GM19438 (cell line): ENCODE results near the gene TPGS1.
A peak's percentile ranks its signal among the peaks of the same experiment; 100 is the strongest.

Experiments used
- ATAC-seq: cut with Tn5 transposase; IDR thresholded peaks from one replicate; pipeline ENCODE4 v1.9.1; 2021; ENCODE audit warnings: low read depth; ENCODE audit not compliant: unreplicated experiment

The TPGS1 gene

DNA sequence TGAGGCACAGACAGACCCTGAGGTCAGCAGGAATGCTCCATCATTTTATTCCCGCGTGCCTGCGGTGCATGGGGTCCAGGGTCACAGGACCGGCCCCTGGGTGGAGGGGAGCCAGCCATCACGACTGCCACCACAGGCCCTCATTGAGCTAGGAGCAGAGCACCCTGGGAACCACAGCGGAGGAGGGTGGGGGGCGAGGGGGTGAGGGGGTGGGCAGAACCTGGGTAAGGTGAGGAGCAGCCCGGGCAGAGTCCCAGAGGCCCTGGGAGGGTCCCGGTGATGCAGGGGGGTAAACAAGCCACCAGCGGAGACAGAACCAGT, 12.3 kb upstream of the TPGS1 start:
- no peak for ATAC-seq

- no peak for ATAC-seq
Observed at GRCh38 chr19:495402-496111, 11.7 kb upstream of the TPGS1 start.

DNA sequence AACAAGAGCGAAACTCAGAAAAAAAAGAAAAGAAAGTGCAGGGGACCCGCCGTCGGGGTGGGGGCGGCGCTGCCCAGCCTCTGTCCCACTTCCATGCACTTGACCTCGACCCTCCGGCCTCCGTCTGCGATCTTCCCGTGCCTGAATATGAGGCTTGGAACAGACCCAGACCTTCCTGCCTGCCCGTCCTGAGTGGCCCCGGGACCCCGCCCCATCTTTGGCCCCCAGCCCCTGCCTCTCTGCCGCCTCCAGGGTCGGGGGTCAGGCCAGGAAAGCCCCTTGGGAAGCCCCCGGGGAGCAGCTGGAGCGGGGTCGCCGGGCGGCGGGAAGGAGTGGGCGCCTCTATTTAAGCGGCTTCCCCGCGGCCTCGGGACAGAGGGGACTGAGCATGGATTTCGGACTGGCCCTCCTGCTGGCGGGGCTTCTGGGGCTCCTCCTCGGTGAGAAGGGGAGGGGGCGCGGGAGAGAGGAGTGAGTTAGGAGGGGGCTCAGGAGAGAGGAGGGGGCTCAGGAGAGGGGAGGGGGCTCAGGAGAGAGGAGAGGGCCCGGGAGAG, 11.1 kb upstream of the TPGS1 start, which contains the start of gene MADCAM1:
TSS of gene MADCAM1 (plus strand) at position 375 of the 554 bp plus-strand sequence. CDS start at position 389, 14 bp downstream.
- no peak for ATAC-seq

DNA sequence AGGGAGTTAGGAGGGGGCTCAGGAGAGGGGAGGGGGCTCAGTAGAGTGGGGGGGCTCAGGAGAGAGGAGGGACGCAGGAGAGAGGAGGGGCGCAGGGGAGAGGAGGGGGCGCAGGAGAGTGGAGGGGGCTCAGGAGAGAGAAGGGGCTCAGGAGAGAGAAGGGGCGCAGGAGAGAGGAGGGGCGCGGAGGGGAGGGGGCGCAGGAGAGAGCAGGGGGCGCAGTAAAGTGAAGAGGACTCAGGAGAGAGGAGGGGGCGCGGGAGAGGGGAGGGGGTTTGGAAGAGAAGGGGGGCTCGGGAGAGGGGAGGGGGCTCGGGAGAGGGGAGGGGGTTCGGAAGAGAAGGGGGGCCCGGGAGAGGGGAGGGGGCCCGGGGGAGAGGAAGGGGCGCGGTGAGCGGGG, 10.3 kb upstream of the TPGS1 start:
- no peak for ATAC-seq

- ATAC-seq, result no peak
Observed at GRCh38 chr19:497491-497868, 9.8 kb upstream of the TPGS1 start.

GRCh38 chr19:497869-498510, 9.3 kb upstream of the TPGS1 start:
- no peak for ATAC-seq

DNA sequence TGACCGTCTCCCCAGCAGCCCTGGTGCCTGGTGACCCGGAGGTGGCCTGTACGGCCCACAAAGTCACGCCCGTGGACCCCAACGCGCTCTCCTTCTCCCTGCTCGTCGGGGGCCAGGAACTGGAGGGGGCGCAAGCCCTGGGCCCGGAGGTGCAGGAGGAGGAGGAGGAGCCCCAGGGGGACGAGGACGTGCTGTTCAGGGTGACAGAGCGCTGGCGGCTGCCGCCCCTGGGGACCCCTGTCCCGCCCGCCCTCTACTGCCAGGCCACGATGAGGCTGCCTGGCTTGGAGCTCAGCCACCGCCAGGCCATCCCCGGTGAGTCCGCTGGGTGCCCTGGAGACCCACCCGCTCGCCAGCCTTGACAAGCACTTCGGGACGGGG, 8.8 kb upstream of the TPGS1 start:
- ATAC-seq, result no peak

DNA sequence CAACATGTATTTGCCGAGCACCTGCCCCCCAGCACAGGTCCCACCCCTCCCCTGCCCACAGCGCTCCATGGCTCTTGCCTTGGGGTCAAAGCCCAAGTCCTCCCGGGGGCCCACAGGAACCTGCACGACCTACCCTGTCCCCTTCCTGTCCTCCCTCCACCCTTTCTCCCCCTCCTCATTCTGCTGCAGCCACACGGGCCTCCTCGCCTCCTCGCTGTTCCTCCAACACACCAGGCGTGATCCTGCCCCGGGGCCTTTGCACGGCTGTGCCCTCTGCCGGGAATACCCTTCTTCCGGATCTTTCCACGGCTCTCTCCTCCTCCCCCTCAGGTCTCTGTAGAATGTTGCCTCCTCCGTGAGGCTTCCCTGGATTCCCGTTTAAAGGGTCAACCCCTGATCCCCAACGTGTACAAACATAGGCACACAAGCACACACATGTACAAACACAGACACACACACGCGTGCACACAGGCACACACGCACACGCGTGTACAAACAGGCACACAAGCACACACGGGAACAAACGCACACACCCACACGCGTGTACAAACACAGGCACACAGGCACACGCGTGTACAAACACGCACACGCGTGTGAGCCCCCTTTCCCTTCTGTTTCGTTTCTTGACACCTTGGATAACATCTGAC, 8.2 kb upstream of the TPGS1 start:
- ATAC-seq, result no peak

DNA sequence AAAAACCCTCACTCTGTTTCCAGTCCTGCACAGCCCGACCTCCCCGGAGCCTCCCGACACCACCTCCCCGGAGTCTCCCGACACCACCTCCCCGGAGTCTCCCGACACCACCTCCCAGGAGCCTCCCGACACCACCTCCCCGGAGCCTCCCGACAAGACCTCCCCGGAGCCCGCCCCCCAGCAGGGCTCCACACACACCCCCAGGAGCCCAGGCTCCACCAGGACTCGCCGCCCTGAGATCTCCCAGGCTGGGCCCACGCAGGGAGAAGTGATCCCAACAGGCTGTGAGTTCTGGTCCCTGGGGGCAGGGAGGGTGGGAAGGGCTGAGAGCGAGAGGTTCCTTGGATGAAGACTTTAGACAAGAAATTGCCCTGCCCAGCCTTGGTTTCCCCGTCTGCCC, 5.7 kb upstream of the TPGS1 start:
- no peak for ATAC-seq

DNA sequence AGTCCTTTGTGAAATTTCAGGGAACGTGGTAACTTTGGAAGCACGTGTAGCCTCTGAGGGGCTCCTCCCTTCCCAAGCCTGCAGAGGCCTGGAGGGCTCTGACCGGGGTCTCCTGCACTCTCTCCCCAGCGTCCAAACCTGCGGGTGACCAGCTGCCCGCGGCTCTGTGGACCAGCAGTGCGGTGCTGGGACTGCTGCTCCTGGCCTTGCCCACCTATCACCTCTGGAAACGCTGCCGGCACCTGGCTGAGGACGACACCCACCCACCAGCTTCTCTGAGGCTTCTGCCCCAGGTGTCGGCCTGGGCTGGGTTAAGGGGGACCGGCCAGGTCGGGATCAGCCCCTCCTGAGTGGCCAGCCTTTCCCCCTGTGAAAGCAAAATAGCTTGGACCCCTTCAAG, 2.7 kb upstream of the TPGS1 start:
- no peak for ATAC-seq

DNA sequence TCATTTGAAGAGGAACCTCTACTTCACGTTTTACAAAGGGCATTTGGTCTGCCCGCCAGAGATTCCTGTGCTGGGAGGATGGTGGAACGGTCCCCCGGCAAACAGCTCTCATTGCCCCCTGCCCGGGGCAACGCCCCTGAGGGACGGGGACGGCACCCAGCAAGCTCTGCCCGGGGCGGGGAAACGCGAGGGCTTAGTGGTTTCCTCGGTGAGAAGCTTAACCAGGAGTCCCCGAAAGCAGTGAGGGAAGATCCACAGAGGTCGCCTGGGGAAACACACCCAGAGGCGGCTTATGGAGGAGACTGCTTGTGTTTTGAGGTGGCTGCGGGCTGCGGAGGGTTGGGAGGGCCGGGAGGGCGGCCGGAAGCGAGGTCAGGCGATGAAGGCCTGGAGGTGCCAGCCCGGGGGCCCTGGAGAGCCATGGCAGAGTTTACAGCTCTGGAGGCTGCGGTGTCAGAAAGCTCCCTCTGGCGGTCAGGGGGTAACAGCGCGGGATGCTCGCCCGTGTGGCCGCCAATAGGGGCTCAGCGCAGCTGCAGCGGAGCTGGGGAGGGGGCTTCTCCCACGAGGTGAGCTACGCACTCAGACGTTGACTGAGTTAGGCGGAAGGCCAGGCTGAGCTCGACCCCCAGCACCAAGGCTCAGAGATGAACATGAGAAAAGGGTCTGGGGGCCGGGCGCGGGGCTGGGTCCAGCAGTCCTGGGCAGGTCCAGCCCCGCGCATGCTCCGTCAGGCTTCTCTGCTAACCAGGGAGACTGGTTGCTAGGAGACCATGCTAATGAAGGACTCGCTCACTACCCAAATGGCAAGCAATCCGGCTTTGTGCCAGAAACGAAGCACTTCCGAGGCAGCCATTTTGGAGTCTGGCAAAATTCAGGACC, 652 bp upstream of the TPGS1 start:
- ATAC-seq, result peak; percentile 62

DNA sequence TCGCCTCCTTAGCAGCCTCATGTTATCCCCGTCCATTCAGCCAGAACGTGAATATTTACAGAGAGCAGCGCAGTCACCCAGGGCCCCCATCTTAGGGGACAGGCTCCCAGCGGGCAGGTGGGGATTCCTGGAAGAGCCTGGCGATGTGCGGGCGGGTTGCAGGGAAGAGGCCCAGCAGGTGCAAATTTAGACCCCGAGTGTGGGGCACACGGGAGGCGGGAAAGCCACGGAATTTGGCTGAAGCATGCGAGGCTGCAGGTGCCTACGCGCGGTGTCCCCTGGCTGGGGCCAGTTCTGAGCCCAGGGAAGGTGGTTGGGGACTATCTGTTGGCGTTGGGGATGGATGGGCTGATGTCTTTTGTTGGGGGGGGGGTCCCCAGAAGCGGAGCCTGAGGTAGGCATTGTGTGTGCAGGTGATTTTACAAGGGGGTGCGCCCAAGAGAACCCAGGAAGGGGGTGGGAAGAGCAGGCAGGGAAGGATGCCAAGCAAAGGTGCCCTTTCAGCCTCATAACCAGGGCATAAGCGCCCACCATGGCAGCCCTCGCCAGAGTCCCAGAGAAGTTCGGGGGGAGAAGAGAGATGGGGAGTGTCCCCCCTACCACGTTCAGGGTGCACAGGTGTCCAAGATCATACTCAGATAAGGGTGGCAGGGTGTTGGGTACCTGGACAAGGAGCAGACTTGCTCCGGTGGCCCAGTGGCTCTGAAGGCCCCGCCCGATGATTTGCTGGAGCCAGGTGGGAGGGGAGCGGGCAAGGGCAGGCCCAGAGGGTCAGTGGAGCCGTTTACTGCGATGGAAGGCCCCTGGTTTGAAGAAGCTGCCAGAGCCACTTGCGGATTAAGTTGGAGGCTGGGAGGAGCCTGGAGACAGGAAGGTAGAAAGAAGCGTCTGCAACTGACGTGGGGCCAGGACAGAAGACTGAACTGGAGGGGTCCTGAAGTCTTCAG, 1.2 kb downstream of the TPGS1 start:
- no peak for ATAC-seq

- ATAC-seq, result no peak
Observed at GRCh38 chr19:510606-511100, 3.4 kb downstream of the TPGS1 start.

- no peak for ATAC-seq
Observed at GRCh38 chr19:511101-511851, 4.0 kb downstream of the TPGS1 start.

GRCh38 chr19:512547-513365, 5.5 kb downstream of the TPGS1 start:
- ATAC-seq, result no peak

DNA sequence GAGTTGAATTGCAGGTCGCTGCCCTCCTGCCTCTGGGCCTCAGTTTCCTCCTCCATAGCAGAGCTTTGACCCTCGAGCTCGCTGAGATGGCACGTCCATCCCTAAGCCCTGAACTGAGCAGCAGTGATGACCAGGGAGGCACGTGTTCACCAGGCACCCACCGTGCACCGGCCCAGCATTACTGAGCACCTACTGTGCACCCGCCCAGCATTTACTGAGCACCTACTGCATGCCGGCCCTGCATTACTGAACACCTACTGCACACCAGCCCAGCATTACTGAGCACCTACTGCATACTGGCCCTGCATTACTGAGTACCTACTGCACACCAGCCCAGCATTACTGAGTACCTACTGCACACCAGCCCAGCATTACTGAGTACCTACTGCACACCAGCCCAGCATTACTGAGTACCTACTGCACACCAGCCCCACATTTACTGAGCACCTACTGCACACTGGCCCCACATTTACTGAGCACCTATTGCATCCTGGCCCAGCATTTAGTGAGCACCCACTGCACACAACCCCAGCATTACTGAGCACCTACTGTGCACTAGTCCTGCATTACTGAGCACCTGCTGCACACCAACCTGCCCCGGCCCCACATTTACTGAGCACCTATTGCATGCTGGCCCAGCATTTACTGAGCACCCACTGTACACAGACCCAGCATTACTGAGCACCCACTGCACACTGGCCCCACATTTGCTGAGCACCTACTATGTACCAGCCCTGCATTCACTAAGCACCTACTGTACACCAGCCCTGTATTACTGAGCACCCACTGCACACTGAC, 6.3 kb downstream of the TPGS1 start:
- ATAC-seq, result no peak

DNA sequence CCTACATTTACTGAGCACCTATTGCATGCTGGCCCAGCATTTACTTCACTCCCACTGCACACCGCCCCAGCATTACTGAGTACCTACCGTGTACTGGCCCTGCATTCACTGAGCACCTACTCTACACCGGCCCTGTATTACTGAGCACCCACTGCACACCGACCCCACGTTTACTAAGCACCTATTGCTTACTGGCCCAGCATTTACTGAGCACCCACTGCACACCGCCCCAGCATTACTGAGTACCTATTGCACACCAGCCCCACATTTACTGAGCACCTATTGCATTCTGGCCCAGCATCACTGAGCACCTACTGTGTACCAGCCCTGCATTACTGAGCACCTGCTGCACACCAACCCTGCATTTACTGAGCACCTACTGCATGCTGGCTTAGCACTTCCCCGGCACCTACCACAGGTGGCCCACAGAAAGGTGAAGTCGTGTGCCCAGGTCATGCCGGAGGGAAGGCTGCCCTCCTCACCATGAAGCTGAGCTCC, 6.9 kb downstream of the TPGS1 start:
- no peak for ATAC-seq
